NCI-H748 (cell line): Measurements from ENCODE around the gene ZNF587.
A peak's percentile ranks its signal among the peaks of the same experiment; 100 is the strongest.
"Not testable (repeated sequence)": the region's sequence is repeated elsewhere in the genome, so short reads cannot be mapped to it uniquely, and the experiment has no call there.

Source experiments
- DNase-seq: peaks from one replicate; lab custom pipeline; 2025; ENCODE audit not compliant: unreplicated experiment; lab: John Stamatoyannopoulos, UW

Gene ZNF587

DNA sequence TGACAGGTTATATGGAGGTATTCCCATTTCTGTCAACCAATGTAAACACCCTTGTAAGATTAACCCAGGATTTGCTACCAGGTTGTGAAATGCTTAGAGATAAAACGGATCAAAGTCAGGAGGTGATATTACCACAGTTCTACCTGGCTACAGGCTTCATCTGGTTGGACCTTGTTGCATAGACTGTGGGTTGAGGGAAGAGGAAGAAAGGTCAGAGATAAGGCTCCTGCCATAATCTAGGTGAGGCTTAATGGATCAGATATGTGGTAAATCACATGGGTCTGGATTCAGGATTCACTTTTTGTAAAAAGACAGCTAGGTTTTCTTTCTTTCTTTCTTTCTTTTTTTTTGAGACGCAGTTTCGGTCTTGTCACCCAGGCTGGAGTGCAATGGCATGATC lies 28.2 kb upstream of the ZNF587 start:
- DNase-seq = not testable (repeated sequence)

DNA sequence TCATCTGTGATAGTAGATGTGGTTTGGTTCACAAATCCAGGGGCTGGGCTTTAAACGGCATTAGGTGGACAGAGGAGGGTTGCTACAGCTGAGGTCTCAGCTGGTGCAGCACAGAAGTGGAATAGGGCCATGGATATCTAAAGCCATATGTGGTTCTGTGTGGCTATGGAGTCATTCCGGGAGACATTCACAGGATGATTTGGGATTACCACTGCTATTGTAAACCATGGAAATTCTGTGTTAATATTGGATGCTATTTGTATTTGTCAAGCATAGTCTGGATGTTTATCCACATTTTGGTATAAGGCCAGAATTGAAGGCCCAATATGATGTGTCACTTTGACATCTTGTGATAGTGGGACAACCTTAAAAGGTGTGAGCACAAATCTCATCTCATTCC lies 26.5 kb upstream of the ZNF587 start:
- not testable (repeated sequence) for DNase-seq

GRCh38 chr19:57823608-57824007 lies 26.1 kb upstream of the ZNF587 start:
- DNase-seq = not testable (repeated sequence)

GRCh38 chr19:57825511-57825910 lies 24.1 kb upstream of the ZNF587 start:
- no peak for DNase-seq

DNA sequence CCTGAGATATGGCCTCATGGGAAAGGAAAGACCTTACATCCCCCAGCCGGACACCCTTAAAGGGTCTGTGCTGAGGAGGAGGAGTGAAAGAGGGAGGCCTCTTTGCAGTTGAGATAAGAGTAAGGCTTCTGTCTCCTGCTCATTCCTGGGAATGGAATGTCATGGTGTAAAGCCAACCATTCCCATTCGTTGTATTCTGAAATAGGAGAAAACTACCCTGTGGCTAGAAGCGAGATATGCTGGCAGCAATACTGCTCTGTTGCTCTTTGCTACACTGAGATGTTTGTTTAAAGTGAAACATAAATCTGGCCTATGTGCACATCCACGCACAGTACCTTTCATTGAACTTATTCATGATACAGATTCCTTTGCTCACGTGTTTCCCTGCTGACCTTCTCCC lies 20.3 kb upstream of the ZNF587 start:
- no peak for DNase-seq

- DNase-seq = peak; percentile 56
These were observed 19.5 kb upstream of the ZNF587 start, which contains the start of gene ZNF587B for GRCh38 chr19:57830071-57830602. Gene ZNF587B, plus strand, starts transcription at chr19:57830299. Its CDS starts 230 bp downstream, at chr19:57830529.

GRCh38 chr19:57836991-57837390 lies 12.7 kb upstream of the ZNF587 start:
- not testable (repeated sequence) for DNase-seq

DNA sequence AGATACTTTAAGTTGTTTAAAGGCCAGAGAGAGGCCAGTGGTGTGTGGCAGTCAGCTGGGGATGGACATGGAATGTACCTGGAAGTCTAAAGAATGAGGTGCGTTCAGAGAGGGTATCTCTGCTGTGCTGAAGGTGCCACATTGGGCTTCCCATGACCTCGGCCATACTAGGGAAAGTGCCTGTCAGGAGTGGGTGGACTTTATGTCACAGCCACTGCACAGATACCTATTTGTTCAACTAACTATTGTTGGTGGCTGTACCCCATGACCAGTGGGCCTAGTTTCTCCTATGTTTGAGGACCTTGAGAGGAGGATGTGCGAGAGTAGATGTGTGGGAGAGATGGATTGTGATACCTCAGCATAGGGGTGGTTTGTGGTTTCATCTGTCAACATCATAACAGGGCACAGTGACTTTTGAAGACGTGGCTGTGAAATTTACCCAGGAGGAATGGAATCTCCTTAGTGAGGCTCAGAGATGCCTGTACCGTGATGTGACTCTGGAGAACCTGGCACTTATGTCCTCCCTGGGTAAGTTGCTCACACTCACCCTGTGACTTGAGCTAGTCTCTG lies 11.0 kb upstream of the ZNF587 start:
- DNase-seq = not testable (repeated sequence)

DNA sequence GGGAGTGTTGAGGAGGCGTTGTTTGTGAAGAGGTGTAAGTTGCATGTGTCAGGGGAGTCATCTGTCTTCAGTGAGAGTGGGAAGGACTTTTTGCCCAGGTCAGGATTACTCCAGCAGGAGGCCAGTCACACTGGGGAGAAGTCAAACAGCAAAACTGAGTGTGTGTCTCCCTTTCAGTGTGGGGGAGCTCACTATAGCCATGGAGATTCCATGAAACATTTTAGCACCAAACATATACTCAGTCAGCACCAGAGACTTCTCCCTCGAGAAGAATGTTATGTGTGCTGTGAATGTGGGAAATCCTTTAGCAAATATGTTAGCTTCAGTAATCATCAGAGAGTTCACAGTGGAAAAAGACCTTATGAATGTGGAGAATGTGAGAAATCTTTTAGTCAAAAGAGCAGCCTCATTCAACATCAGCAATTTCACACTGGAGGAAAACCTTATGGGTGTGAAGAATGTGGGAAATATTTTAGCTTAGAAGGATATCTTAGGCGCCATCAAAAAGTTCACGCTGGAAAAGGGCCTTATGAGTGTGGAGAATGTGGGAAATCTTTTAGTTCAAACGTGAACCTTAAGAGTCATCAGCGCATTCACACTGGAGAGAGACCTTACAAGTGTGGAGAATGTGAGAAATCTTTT lies 8.4 kb upstream of the ZNF587 start:
- DNase-seq = no peak

DNA sequence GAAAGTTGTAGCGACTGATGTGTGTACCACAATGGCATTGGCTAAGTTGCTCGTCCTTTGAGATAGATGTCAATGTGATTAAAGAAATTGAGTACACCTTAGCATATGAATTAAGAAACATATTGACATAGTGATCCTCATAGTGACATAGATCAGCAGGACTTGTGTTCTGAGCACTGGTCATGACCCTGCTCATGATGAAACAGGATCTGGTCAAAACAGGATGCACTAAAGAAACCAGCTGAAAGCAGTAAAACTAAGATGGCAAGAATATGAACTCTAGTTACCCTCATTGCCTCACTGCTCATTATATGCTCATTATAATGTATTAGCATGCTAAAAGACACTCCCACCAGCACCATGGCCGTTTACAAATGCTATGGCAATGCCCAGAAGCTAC lies 2.5 kb upstream of the ZNF587 start:
- DNase-seq = not testable (repeated sequence)

DNA sequence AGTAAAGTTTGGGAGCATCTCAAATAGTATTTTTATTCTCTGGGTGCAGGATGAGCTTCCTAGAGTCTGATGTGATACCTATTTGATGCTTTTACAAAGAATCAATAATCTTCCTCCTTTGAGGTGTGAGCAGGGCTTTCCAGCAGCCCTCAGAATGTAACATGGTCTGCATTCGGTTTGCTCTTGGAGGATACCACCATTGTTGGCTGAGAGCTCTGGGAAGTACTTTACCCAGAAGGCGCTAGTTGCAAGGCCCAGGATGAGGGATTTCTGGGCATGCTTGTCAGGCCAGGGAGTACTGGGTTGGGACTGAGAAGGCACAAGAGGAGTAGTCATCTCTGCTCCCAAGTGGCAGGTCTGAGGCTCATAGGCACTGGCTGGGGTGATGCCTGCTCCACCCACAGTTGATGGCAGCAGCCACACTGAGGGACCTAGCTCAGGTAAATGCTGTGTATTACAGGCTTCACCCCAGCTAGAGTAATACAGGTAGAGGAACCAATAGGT lies 445 bp upstream of the ZNF587 start:
- not testable (repeated sequence) for DNase-seq

GRCh38 chr19:57850553-57851017 lies 926 bp downstream of the ZNF587 start:
- peak; percentile 77 for DNase-seq

GRCh38 chr19:57851812-57852603 lies 2.3 kb downstream of the ZNF587 start:
- not testable (repeated sequence) for DNase-seq

DNA sequence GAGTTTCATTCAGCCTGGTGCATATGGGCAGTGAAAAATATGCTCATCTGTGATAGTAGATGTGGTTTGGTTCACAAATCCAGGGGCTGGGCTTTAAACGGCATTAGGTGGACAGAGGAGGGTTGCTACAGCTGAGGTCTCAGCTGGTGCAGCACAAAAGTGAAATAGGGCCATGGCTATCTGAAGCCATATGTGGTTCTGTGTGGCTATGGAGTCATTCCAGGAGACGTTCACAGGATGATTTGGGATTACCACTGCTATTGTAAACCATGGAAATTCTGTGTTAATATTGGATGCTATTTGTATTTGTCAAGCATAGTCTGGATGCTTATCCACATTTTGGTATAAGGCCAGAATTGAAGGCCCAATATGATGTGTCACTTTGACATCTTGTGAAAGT lies 4.5 kb downstream of the ZNF587 start:
- not testable (repeated sequence) for DNase-seq

DNA sequence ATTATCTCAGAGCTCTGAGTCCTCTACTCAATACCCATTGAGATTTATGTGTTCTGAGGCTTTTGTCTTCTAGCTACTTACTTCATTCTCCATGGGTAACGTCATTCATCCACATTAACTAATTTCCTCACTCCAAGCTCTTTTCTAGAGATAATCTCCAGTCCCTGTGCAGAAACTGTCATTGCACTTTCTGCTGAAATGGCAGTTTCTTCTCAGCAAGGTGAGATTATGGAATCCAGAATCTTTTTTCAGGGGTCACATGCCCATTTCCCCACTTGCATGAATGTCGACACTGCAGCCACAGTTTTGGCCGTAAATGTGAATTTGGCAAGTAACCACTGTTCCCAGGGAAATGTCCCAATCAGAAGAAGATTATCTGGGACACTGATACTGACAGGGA lies 12.7 kb downstream of the ZNF587 start:
- not testable (repeated sequence) for DNase-seq

- no peak for DNase-seq
These were observed 18.3 kb downstream of the ZNF587 start for GRCh38 chr19:57867868-57868492.

GRCh38 chr19:57869655-57870054 lies 20.0 kb downstream of the ZNF587 start:
- not testable (repeated sequence) for DNase-seq

GRCh38 chr19:57870225-57870624 lies 20.6 kb downstream of the ZNF587 start:
- DNase-seq = no peak

GRCh38 chr19:57872450-57872849 lies 22.8 kb downstream of the ZNF587 start:
- DNase-seq = no peak

DNA sequence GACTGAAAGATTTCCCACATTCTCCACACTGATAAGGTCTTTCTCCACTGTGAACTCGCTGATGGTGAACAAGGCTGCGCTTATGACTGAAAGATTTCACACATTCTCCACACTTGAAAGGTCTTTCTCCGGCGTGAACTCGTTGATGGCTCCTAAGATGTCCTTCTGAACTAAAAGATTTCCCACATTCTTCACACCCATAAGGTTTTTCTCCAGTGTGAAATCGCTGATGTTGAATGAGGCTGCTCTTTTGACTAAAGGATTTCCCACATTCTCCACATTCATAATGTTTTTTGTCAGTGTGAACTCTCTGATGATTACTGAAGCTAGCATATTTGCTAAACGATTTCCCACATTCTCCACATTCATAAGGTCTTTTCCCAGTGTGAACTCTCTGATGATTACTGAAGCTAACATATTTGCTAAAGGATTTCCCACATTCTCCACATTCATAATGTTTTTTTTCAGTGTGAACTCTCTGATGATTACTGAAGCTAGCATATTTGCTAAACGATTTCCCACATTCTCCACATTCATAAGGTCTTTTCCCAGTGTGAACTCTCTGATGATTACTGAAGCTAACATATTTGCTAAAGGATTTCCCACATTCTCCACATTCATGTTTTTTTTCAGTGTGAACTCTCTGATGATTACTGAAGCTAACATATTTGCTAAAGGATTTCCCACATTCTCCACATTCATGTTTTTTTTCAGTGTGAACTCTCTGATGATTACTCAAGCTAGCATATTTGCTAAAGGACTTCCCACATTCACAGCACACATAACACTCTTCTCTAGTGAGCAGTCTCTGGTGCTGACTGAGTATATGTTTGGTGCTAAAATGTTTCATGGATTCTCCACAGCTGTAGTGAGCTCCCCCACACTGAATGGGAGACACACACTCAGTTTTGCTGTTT lies 24.5 kb downstream of the ZNF587 start:
- not testable (repeated sequence) for DNase-seq
